Measurements from ENCODE around the gene GRK5.

- TF ChIP-seq TAF1 (IDR thresholded peaks at IDR 0.05; ENCODE audit: borderline replicate concordance, low read depth, low read length) (no peak), POLR2A (IDR thresholded peaks at IDR 0.05; ENCODE audit: low read depth, low read length) (no peak)
Measured at GRCh38 chr10:119225083-119225658, 17.8 kb downstream of the GRK5 start.

Measured in GM12892 (cell line).